ENCODE measurements around the gene C10orf95. TPM values are rescaled to one million over a fixed set of nuclear protein-coding genes. Genes with fewer than 3 reads are reported as not detected.

The C10orf95 gene
- total and polyA plus RNA-seq, 10 of the 15 experiments (the other 5 are each of a cell fraction or from before 2014, with no cell fraction given), result 0.06 to 1.1 (median 0.31) TPM

GRCh38 chr10:102458656-102459055, 7.3 kb upstream of the C10orf95 start (continued):
- TF ChIP-seq BCLAF1 (IDR thresholded peaks at IDR 0.05) (no peak), RCOR1 (conservative IDR thresholded peaks at IDR 0.05; ENCODE audit: low read depth, low read length) (no peak)

GRCh38 chr10:102457591-102458150, 6.3 kb upstream of the C10orf95 start:
- SMC1A ChIA-PET (ENCODE audit: uncharacterized antibody, unreplicated experiment), result interaction anchor here (1.2 kb wide), 1 partner anchor 17 kb away, joined by 3 read pairs; no protein-coding TSS in a partner anchor
- FAIRE-seq, result no peak

More at GRCh38 chr10:102457591-102458150, 6.3 kb upstream of the C10orf95 start:
- POLR2A ChIA-PET, result interaction anchor here (1.0 to 1.2 kb wide), 2 partner anchors 26 to 59 kb away, joined by 3 to 4 read pairs; no protein-coding TSS in a partner anchor
- BruUV-seq (replicated peaks), result no TSS peak
- ATAC-seq (no peak), DNase-seq (ENCODE audit: low read depth, low spot score) (no peak)
- H3K4me1 ChIP-seq (ENCODE audit: control insufficient read depth, insufficient read depth, low read length), result peaks cover 20% of the 10 kb centered on the region
- CTCF ChIA-PET, result no interaction called here
- no peaks in the 10 kb centered on the region for H3K9me3 ChIP-seq (replicated peaks; ENCODE audit: control insufficient read depth, insufficient read depth, low read length)
- H3K4me3 ChIP-seq, result no peak overlapping the region
- no peaks in the 10 kb centered on the region for H4K20me1 ChIP-seq (ENCODE audit: control insufficient read depth, insufficient read depth)
- WGBS (ENCODE audit: insufficient coverage, insufficient replicate concordance, low lambda C conversion rate, missing lambda C conversion rate), result 93% methylated on average over 9 of the region's 9 CpGs
- in situ Hi-C loops (cut with MboI), result no loop called here
- H3K4me2 ChIP-seq (ENCODE audit: control insufficient read depth, insufficient read depth), result no peak overlapping the region
- no peak overlapping the region for H3K27ac ChIP-seq (ENCODE audit: control insufficient read depth, insufficient read depth)
- H3K79me2 ChIP-seq (ENCODE audit: control insufficient read depth, insufficient read depth, low read length), result peaks cover 1% of the 10 kb centered on the region; the same call in 1 of the 2 replicates
- no peak overlapping the region for H2AFZ ChIP-seq (ENCODE audit: control insufficient read depth, low read depth, low read length)
- no peaks in the 10 kb centered on the region; a peak in 1 of 4 replicates for H3K36me3 ChIP-seq (ENCODE audit: control insufficient read depth in 2 of 2, insufficient read depth in 2 of 2, low read length in 1 of 2)
- H3K27me3 ChIP-seq (replicated peaks in 1 of 2; ENCODE audit: control insufficient read depth in 2 of 2, insufficient read depth in 2 of 2, low read length in 1 of 2), result no peaks in the 10 kb centered on the region
- TF ChIP-seq BACH1 (IDR thresholded peaks at IDR 0.05; ENCODE audit: borderline replicate concordance) (no peak), MTA3 (IDR thresholded peaks at IDR 0.05; ENCODE audit: borderline replicate concordance, low read length) (no peak), SMARCA5 (IDR thresholded peaks at IDR 0.05) (no peak)
- RAD21 ChIA-PET (ENCODE audit: unreplicated experiment), result no interaction called here
- H3K9ac ChIP-seq (ENCODE audit: control insufficient read depth, insufficient read depth, low read length), result no peak overlapping the region
- intact Hi-C loops (cut with micrococcal nuclease; ENCODE audit: unreplicated experiment), result no loop called here
